HEK293T (cell line): Measurements from ENCODE around the gene PHYKPL.

ENCODE experiments used
- CTCF ChIA-PET: fragments of 350-600 bp; formaldehyde crosslinking; extraction: SDS; loops from one replicate; lab custom pipeline; 2021; ENCODE audit warnings: antibody characterized with exemption, inconsistent platforms; lab: Yijun Ruan, JAX
- POLR2A ChIA-PET: fragments of 350-600 bp; formaldehyde crosslinking; extraction: SDS; loops from one replicate; lab custom pipeline; 2020; ENCODE audit warnings: antibody characterized with exemption, inconsistent platforms; lab: Yijun Ruan, JAX
- DNase-seq: peaks from one replicate; pipeline ENCODE4 v3.0.0; 2012; ENCODE audit warnings: mixed read lengths; ENCODE audit errors: extremely low spot score
- ARNT ChIP-seq: fragments of 450-650 bp; IDR thresholded peaks from 2 replicates; pipeline ENCODE4 v1.6.1; 2017; ENCODE audit warnings: mild to moderate bottlenecking
- BHLHE40 ChIP-seq: fragments of 450-650 bp; IDR thresholded peaks from 2 replicates; pipeline ENCODE4 v1.6.1; 2016; ENCODE audit warnings: mild to moderate bottlenecking, moderate library complexity, borderline replicate concordance
- CTBP1 ChIP-seq: fragments of 450-650 bp; IDR thresholded peaks from 2 replicates; pipeline ENCODE4 v1.6.1; 2016; ENCODE audit warnings: borderline replicate concordance
- ELF4 ChIP-seq: fragments of 450-650 bp; IDR thresholded peaks from 2 replicates; pipeline ENCODE4 v1.6.1; 2017; ENCODE audit warnings: antibody characterized with exemption
- FOXA1 ChIP-seq: fragments of 450-650 bp; IDR thresholded peaks from 2 replicates; pipeline ENCODE4 v1.6.1; 2016; ENCODE audit warnings: mild to moderate bottlenecking
- FOXK2 ChIP-seq: fragments of 450-650 bp; IDR thresholded peaks from 2 replicates; pipeline ENCODE4 v1.6.1; 2016; ENCODE audit warnings: mild to moderate bottlenecking
- FOXM1 ChIP-seq: fragments of 450-650 bp; IDR thresholded peaks from 2 replicates; pipeline ENCODE4 v1.6.1; 2017; ENCODE audit warnings: mild to moderate bottlenecking, borderline replicate concordance
- HDGF ChIP-seq: fragments of 450-650 bp; IDR thresholded peaks from 2 replicates; pipeline ENCODE4 v1.6.1; 2017; ENCODE audit warnings: antibody characterized with exemption, borderline replicate concordance
- L3MBTL2 ChIP-seq: fragments of 450-650 bp; conservative IDR thresholded peaks from 2 replicates; pipeline ENCODE4 v1.6.1; 2016; ENCODE audit warnings: mild to moderate bottlenecking
- LEF1 ChIP-seq: fragments of 450-650 bp; IDR thresholded peaks from 2 replicates; pipeline ENCODE4 v1.6.1; 2017; ENCODE audit warnings: mild to moderate bottlenecking, borderline replicate concordance
- NFRKB ChIP-seq: fragments of 450-650 bp; IDR thresholded peaks from 2 replicates; pipeline ENCODE4 v1.6.1; 2016; ENCODE audit warnings: mild to moderate bottlenecking, moderate library complexity
- PKNOX1 ChIP-seq: fragments of 450-650 bp; IDR thresholded peaks from 2 replicates; pipeline ENCODE4 v1.6.1; 2016
- SP1 ChIP-seq: fragments of 450-650 bp; IDR thresholded peaks from 2 replicates; pipeline ENCODE4 v1.6.1; 2017
- SUZ12 ChIP-seq: fragments of 450-650 bp; IDR thresholded peaks from 2 replicates; pipeline ENCODE4 v1.6.1; 2016; ENCODE audit warnings: mild to moderate bottlenecking
- TARDBP ChIP-seq: fragments of 450-650 bp; IDR thresholded peaks from 2 replicates; pipeline ENCODE4 v1.6.1; 2016
- ZNF384 ChIP-seq: fragments of 450-650 bp; IDR thresholded peaks from 2 replicates; pipeline ENCODE4 v1.6.1; 2016

PHYKPL gene

GRCh38 chr5:178279026-178279722 lies 46.6 kb upstream of the PHYKPL start:
- POLR2A ChIA-PET = interaction anchor here (1.5 kb wide), 1 partner anchor 311 kb away, joined by 4 read pairs; the partner anchor contains the start of gene COL23A1
- CTCF ChIA-PET = interaction anchor here (0.7 to 2.9 kb wide), 7 partner anchors 8 to 311 kb away, joined by 3 to 10 read pairs (median 5); partner anchors contain the start of gene COL23A1
- TF ChIP-seq CTBP1 = no peak
- no peak for TF ChIP-seq NFRKB
- no peak for TF ChIP-seq PKNOX1
- TF ChIP-seq TARDBP = no peak
- no peak for TF ChIP-seq ELF4
- TF ChIP-seq SUZ12 = no peak
- TF ChIP-seq ZNF384 = no peak
- TF ChIP-seq LEF1 = no peak
- TF ChIP-seq SP1 = no peak
- no peak for TF ChIP-seq HDGF
- TF ChIP-seq FOXK2 = no peak
- TF ChIP-seq FOXM1 = no peak
- TF ChIP-seq BHLHE40 = no peak
- TF ChIP-seq ARNT = no peak
- TF ChIP-seq FOXA1 = no peak
- no peak for TF ChIP-seq L3MBTL2
- DNase-seq = no peak

DNA sequence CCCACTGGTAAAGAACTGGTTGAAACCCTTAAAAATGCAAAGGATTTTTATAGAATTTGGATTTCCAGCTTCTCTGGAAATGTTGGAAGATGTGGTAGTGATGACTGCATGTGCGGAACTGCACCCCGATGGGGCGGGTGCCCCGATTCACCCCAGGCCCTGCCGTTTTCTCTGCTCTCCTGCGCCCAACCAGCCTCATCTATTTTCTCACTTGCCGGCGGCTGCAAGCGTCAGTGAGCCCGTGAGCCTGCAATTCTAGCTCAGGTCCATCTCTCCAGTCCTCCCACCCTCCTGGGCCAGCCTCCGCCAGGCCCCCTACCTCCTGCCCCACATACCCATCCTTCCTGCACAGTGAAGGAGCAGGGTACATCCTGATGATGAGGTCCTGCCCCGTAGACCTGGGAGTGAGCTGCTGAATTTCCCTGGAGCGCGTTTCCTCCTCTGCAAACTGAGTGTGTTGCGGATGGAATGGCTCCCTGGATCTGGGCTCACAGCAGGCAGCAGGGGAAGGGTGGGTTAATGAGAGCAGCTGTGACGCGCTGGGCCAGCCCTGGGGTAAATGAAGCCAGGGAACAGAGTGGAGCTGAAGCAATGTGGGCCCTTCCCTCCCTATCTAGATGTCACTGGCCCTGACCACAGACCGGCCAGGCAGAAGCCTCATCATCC lies 45.9 kb upstream of the PHYKPL start:
- TF ChIP-seq BHLHE40 (no peak), L3MBTL2 (no peak), LEF1 (no peak), CTBP1 (no peak), FOXM1 (no peak), SUZ12 (no peak), FOXA1 (no peak), NFRKB (no peak), ARNT (no peak), ZNF384 (no peak)
- ChIA-PET POLR2A (interaction anchor here (1.0 kb wide), 1 partner anchor 46 kb away, joined by 3 read pairs; no protein-coding TSS in a partner anchor), CTCF (interaction anchor here (1.4 to 2.4 kb wide), 2 partner anchors 26 to 183 kb away, joined by 3 to 9 read pairs; no protein-coding TSS in a partner anchor)
- no peak for DNase-seq

- DNase-seq = no peak
- ChIA-PET POLR2A (interaction anchor here (1.0 kb wide), 1 partner anchor 45 kb away, joined by 3 read pairs; no protein-coding TSS in a partner anchor), CTCF (interaction anchor here (0.8 kb wide), 1 partner anchor 11 kb away, joined by 5 read pairs; no protein-coding TSS in a partner anchor)
- TF ChIP-seq L3MBTL2 = no peak
- no peak for TF ChIP-seq NFRKB
- TF ChIP-seq PKNOX1 = no peak
- no peak for TF ChIP-seq ZNF384
- no peak for TF ChIP-seq ARNT
- TF ChIP-seq CTBP1 = no peak
- no peak for TF ChIP-seq LEF1
- TF ChIP-seq ELF4 = no peak
- TF ChIP-seq HDGF = no peak
- no peak for TF ChIP-seq TARDBP
- TF ChIP-seq FOXA1 = no peak
- no peak for TF ChIP-seq SP1
- TF ChIP-seq BHLHE40 = no peak
- no peak for TF ChIP-seq SUZ12
- no peak for TF ChIP-seq FOXM1
- TF ChIP-seq FOXK2 = no peak
These were observed 45.3 kb upstream of the PHYKPL start for GRCh38 chr5:178277866-178278265.

GRCh38 chr5:178277346-178277745 lies 44.7 kb upstream of the PHYKPL start:
- ChIA-PET CTCF (interaction anchor here (0.6 to 0.8 kb wide), 2 partner anchors 11 to 21 kb away, joined by 3 to 5 read pairs; no protein-coding TSS in a partner anchor), POLR2A (no interaction called here)
- TF ChIP-seq ZNF384 (no peak), FOXM1 (no peak), FOXA1 (no peak), HDGF (no peak), ELF4 (no peak), PKNOX1 (no peak), FOXK2 (no peak), CTBP1 (no peak), LEF1 (no peak), SUZ12 (no peak), ARNT (no peak)
- no peak for DNase-seq

DNA sequence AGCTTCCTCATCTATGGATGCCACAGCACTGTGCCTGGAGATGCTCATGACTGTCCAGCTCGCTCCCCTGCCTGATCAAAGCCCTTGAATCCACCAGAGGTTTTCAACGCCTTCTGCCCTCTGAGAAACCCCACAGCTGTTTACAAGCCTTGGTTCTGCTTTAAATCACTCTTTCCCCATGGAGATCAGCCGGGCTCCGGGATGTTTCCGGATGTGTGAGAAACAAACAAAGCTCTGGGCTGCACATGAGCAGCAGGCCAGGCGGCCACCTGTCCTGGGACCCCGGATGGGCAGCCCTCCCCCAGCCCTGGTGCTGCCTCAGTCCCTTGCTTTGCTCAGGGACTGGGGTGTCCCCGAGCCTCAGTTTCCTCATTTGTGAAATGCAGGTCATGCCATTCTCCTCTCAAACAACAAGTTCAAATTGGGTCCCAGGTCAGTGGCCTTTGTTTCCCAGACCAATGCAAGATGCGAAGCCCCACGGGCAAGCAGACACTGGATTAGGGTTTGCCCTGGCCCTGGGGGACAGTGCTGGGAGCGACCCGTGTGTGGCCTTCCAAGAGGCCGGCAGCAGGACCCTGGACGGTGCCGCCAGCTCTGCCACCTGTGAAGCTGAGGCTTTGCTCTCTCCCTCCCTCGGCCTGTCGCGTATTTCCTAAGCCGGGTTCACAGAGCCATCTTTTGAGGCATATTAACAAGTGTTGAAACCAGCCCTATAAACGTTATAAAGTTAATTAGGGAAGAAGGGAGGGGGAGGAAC lies 42.4 kb upstream of the PHYKPL start:
- ChIA-PET POLR2A (no interaction called here), CTCF (interaction anchor here (0.6 kb wide), 1 partner anchor 929 kb away, joined by 3 read pairs; no protein-coding TSS in a partner anchor)
- TF ChIP-seq SUZ12 = no peak
- TF ChIP-seq FOXM1 = no peak
- no peak for TF ChIP-seq ARNT
- TF ChIP-seq CTBP1 = no peak
- TF ChIP-seq LEF1 = no peak
- no peak for TF ChIP-seq HDGF
- no peak for TF ChIP-seq FOXK2
- no peak for TF ChIP-seq ZNF384
- no peak for TF ChIP-seq ELF4
- TF ChIP-seq NFRKB = no peak
- no peak for TF ChIP-seq SP1
- TF ChIP-seq BHLHE40 = no peak
- no peak for TF ChIP-seq PKNOX1
- TF ChIP-seq TARDBP = no peak
- TF ChIP-seq L3MBTL2 = no peak
- no peak for TF ChIP-seq FOXA1
- DNase-seq = no peak
